ENCODE results near the gene STXBP6.

STXBP6 gene

GRCh38 chr14:25032092-25032784, 17.7 kb downstream of the STXBP6 start:
- no peaks in the 10 kb centered on the region for H3K4me1 ChIP-seq (ENCODE audit: control insufficient read depth in 1 of 2, insufficient read depth in 1 of 2, low read depth in 1 of 2, low read length in 1 of 2)
- no peaks in the 10 kb centered on the region for H3K27me3 ChIP-seq
- H3K27ac ChIP-seq, result no peak overlapping the region
- TF ChIP-seq CTCF (IDR thresholded peaks at IDR 0.05), result no peak
- no peaks in the 10 kb centered on the region for H3K9me3 ChIP-seq
- H3K4me3 ChIP-seq (ENCODE audit: low read depth in 1 of 2, low read length in 1 of 2), result no peak overlapping the region
- H3K36me3 ChIP-seq, result no peaks in the 10 kb centered on the region

DNA sequence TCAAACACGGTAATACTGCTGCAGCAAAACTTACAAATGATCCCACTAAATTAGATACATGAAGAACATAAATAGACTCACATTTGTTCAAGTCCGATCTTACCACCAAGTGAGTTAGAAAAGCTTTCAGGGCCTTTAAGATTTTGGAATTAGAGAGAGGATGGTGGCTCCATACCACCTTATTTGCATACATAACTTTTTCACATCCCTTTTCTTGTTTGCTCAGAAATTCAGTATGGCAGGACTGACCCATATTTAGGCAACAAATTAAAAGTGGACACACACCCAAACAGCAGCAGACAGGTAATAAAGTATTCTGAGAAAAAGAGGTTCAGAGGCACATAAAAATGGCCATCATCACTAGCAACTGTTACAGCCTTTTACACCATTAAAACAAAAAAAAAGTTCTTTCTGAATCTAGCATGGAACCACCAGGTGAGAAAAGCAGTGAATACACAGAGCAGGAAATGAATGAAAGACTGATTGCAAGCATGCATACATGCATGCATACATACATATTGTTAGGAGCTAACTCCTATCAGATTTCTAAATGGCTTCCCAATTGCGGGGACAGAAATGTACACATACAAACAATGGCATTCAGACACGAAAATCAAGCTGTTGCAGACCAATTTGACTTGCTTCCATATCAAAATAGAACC, 23.3 kb downstream of the STXBP6 start:
- no peaks in the 10 kb centered on the region for H3K36me3 ChIP-seq
- H3K4me1 ChIP-seq (ENCODE audit: control insufficient read depth in 1 of 2, insufficient read depth in 1 of 2, low read depth in 1 of 2, low read length in 1 of 2), result no peaks in the 10 kb centered on the region
- no peak for TF ChIP-seq CTCF (IDR thresholded peaks at IDR 0.05)
- no peak overlapping the region for H3K4me3 ChIP-seq (ENCODE audit: low read depth in 1 of 2, low read length in 1 of 2)
- H3K27ac ChIP-seq, result no peak overlapping the region
- H3K9me3 ChIP-seq, result no peaks in the 10 kb centered on the region
- no peaks in the 10 kb centered on the region for H3K27me3 ChIP-seq

GRCh38 chr14:25019892-25020291, 30.1 kb downstream of the STXBP6 start:
- Histone ChIP-seq H3K27ac (no peak overlapping the region), H3K36me3 (no peaks in the 10 kb centered on the region), H3K9me3 (no peaks in the 10 kb centered on the region), H3K4me1 (ENCODE audit: control insufficient read depth in 1 of 2, insufficient read depth in 1 of 2, low read depth in 1 of 2, low read length in 1 of 2) (no peaks in the 10 kb centered on the region), H3K4me3 (ENCODE audit: low read depth in 1 of 2, low read length in 1 of 2) (no peak overlapping the region), H3K27me3 (no peaks in the 10 kb centered on the region)
- TF ChIP-seq CTCF (IDR thresholded peaks at IDR 0.05), result no peak

DNA sequence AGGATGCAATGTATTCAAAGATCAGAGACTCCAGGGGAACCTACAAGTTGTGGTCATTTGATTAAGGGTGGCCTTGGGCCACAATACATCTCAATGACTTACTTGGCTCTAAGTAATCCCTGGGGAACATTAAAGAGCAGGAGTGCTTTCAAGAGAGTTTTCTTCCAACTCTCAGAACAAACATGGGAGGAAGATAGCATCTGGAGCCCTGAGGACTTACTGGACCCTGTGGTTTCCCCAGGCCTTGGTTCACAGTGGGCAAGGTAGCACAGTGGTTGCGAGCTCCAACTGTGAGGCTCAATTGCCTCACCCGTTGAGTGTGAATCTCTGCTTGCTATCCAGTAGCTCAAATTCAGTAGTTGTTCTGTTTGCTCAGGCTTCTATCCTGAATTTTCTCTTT, 32.4 kb downstream of the STXBP6 start:
- H3K9me3 ChIP-seq, result no peaks in the 10 kb centered on the region
- no peak overlapping the region for H3K27ac ChIP-seq
- no peak overlapping the region for H3K4me3 ChIP-seq (ENCODE audit: low read depth in 1 of 2, low read length in 1 of 2)
- no peaks in the 10 kb centered on the region for H3K27me3 ChIP-seq
- H3K4me1 ChIP-seq (ENCODE audit: control insufficient read depth in 1 of 2, insufficient read depth in 1 of 2, low read depth in 1 of 2, low read length in 1 of 2), result no peaks in the 10 kb centered on the region
- no peaks in the 10 kb centered on the region for H3K36me3 ChIP-seq
- no peak for TF ChIP-seq CTCF (IDR thresholded peaks at IDR 0.05)

DNA sequence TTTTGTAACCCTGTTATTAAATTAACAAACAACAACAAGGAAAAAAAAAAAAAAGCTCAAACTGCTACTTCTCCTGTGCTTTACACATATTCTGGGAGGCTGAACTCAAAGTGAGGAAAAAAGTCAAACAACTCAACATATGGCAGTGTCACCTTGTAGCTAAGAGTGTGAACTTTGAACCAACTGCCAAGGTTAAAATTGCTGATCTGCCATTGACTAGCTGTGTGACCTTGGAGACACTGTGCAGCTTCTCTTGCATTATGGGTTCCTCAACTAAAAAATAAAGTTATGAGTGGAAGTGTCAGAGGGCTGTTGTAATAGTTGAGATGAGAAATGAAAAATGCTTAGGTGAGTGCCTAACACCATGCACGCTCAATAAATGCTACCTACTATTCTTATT, 34.2 kb downstream of the STXBP6 start:
- Histone ChIP-seq H3K36me3 (no peaks in the 10 kb centered on the region), H3K27me3 (no peaks in the 10 kb centered on the region), H3K9me3 (no peaks in the 10 kb centered on the region), H3K27ac (no peak overlapping the region), H3K4me3 (ENCODE audit: low read depth in 1 of 2, low read length in 1 of 2) (no peak overlapping the region), H3K4me1 (ENCODE audit: control insufficient read depth in 1 of 2, insufficient read depth in 1 of 2, low read depth in 1 of 2, low read length in 1 of 2) (no peaks in the 10 kb centered on the region)
- TF ChIP-seq CTCF (IDR thresholded peaks at IDR 0.05), result no peak

All from neutrophil (primary cell).